Astrocyte (in vitro differentiated cells and primary cell): ENCODE results near the gene NUAK1. TPM values are rescaled to one million over a fixed set of nuclear protein-coding genes. Genes with fewer than 3 reads are reported as not detected.

Experiments used
- DNase-seq: peaks from one replicate; pipeline ENCODE4 v3.0.0-alpha.2; 2010; ENCODE audit warnings: low read depth
- FAIRE-seq: peaks from 2 replicates; lab custom pipeline; 2011; peaks lifted over from hg19 to GRCh38; lab: Jason Lieb, UNC
- H2AFZ ChIP-seq: 2 replicates; pipeline ENCODE4 v1.6.0; 2012; ENCODE audit warnings: low read depth, low read length, inconsistent platforms
- H3K27ac ChIP-seq: 2 replicates; pipeline ENCODE4 v1.5.1; 2011; ENCODE audit warnings: low read depth, low read length, inconsistent platforms
- H3K27me3 ChIP-seq: 2 replicates; pipeline ENCODE4 v1.6.0; 2011; ENCODE audit warnings: low read length, inconsistent platforms; ENCODE audit not compliant: insufficient read depth
- H3K36me3 ChIP-seq: 2 replicates; pipeline ENCODE4 v1.5.1; 2011; ENCODE audit warnings: low read length, inconsistent platforms; ENCODE audit not compliant: insufficient read depth
- H3K4me1 ChIP-seq: 2 replicates; pipeline ENCODE4 v1.5.1; 2011; ENCODE audit warnings: low read length, inconsistent platforms; ENCODE audit not compliant: insufficient read depth
- H3K4me2 ChIP-seq: 2 replicates; pipeline ENCODE4 v1.6.0; 2012; ENCODE audit warnings: low read length, inconsistent platforms
- H3K4me3 ChIP-seq: 2 replicates; pipeline ENCODE4 v1.5.1; 2011; ENCODE audit warnings: low read depth, mild to moderate bottlenecking, low read length, inconsistent platforms; ENCODE audit not compliant: insufficient read depth
- H3K79me2 ChIP-seq: 2 replicates; pipeline ENCODE4 v1.6.0; 2012; ENCODE audit warnings: mild to moderate bottlenecking, low read length, inconsistent platforms; ENCODE audit not compliant: insufficient read depth
- H3K9ac ChIP-seq: 2 replicates; pipeline ENCODE4 v1.6.0; 2012; ENCODE audit warnings: mild to moderate bottlenecking, low read length, inconsistent platforms
- H3K9me3 ChIP-seq: 2 replicates; pipeline ENCODE4 v1.5.1; 2012; ENCODE audit warnings: low read depth, mild to moderate bottlenecking, low read length, inconsistent platforms; ENCODE audit not compliant: insufficient read depth
- H4K20me1 ChIP-seq: 2 replicates; pipeline ENCODE4 v1.6.0; 2012; ENCODE audit warnings: low read length, inconsistent platforms; ENCODE audit not compliant: insufficient read depth
- H3K27ac Mint-ChIP-seq: one replicate; pipeline ENCODE4 v1.8.0; 2021; ENCODE audit warnings: mild to moderate bottlenecking, mixed read lengths; ENCODE audit not compliant: unreplicated experiment
- H3K27me3 Mint-ChIP-seq: one replicate; pipeline ENCODE4 v1.8.0; 2021; ENCODE audit warnings: low read depth, mixed read lengths; ENCODE audit not compliant: unreplicated experiment
- H3K36me3 Mint-ChIP-seq: one replicate; pipeline ENCODE4 v1.8.0; 2021; ENCODE audit warnings: low read depth, mixed read lengths; ENCODE audit not compliant: unreplicated experiment
- H3K4me1 Mint-ChIP-seq: one replicate; pipeline ENCODE4 v1.8.0; 2021; ENCODE audit warnings: low read depth, mixed read lengths; ENCODE audit not compliant: unreplicated experiment
- H3K4me3 Mint-ChIP-seq: one replicate; pipeline ENCODE4 v1.8.0; 2021; ENCODE audit warnings: mild to moderate bottlenecking, moderate library complexity, mixed read lengths; ENCODE audit not compliant: unreplicated experiment
- H3K9me3 Mint-ChIP-seq: one replicate; pipeline ENCODE4 v1.8.0; 2021; ENCODE audit warnings: mild to moderate bottlenecking, mixed read lengths; ENCODE audit not compliant: unreplicated experiment
- EZH2 ChIP-seq: IDR thresholded peaks from 2 replicates; pipeline ENCODE4 v1.6.1; 2012; ENCODE audit warnings: mild to moderate bottlenecking, low read length, inconsistent platforms; ENCODE audit not compliant: insufficient read depth
- total RNA-seq: library from RNA; stranded (reverse); gene quantifications from 2 replicates; pipeline ENCODE4 v1.2.1, GENCODE V29; 2021
- TF ChIP-seq, protein P1 (sequence below): IDR thresholded peaks from 2 replicates; pipeline ENCODE4 v1.5.1; 2011; ENCODE audit warnings: low read depth, mild to moderate bottlenecking, inconsistent platforms, low read length, moderate library complexity; ENCODE audit not compliant: insufficient read depth

NUAK1 gene
- total RNA-seq, 1 donor from 2014 or later, result 94.0 TPM

DNA sequence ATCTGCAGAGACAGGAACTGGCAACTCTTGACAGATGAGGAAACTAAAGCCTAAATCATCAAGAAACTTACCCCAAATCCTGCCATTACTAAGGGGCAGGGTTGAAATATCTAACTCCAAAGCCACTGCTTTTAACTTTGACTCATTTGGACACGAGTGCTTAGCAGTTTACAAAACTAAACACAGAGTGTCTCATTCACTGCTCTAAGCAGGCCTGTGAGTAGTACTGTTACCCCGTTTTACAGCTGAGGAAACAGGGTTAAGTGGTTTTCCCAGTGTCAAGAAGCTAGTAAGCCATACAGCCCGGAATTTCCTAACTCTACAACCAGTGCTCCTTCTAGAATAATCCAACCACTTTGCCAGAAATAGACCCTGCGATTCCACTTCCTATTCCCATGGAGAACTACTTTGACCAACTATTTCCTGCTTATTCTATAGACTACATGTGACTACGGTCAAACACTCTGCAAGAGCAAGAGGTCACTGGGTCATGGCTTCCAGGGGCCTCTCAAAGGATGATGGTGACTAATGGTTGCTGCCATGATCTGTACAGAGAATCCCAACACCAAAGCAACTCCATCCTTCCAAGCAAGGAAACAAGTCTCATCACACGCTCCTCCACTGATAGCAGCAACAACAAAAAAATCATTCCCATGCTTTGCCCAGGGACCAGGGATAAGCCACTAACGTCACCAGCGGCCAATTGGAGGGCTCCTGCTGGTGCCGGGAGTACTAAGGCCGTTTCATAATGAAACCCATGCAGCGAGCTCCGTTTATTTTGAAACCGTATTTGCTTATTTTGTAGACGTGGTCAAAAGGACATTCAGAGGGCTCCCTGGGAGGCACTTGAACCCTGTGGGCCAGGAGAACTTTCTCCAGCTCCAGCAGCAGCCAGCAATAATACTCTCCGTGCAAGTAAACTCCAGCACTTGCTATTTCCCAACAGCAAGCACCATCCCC is 56.3 kb downstream of the NUAK1 start:
- DNase-seq, result peak; percentile 54
- Histone ChIP-seq H3K36me3 (peaks cover 12% of the 10 kb centered on the region), H3K79me2 (peaks cover 41% of the 10 kb centered on the region), H3K27ac (peak overlapping the region; percentile 97), H4K20me1 (no peaks in the 10 kb centered on the region), H3K4me2 (peak overlapping the region; percentile 75), H3K27me3 (no peaks in the 10 kb centered on the region), H3K4me3 (peak overlapping the region; percentile 5), H3K9me3 (no peaks in the 10 kb centered on the region), H2AFZ (no peak overlapping the region), H3K4me1 (peaks cover 74% of the 10 kb centered on the region), H3K9ac (peak overlapping the region; percentile 87)
- TF ChIP-seq EZH2, result no peak
- TF ChIP-seq, protein P1, sequence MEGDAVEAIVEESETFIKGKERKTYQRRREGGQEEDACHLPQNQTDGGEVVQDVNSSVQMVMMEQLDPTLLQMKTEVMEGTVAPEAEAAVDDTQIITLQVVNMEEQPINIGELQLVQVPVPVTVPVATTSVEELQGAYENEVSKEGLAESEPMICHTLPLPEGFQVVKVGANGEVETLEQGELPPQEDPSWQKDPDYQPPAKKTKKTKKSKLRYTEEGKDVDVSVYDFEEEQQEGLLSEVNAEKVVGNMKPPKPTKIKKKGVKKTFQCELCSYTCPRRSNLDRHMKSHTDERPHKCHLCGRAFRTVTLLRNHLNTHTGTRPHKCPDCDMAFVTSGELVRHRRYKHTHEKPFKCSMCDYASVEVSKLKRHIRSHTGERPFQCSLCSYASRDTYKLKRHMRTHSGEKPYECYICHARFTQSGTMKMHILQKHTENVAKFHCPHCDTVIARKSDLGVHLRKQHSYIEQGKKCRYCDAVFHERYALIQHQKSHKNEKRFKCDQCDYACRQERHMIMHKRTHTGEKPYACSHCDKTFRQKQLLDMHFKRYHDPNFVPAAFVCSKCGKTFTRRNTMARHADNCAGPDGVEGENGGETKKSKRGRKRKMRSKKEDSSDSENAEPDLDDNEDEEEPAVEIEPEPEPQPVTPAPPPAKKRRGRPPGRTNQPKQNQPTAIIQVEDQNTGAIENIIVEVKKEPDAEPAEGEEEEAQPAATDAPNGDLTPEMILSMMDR, result no peak
- peaks cover 72% of the 10 kb centered on the region for H3K4me1 Mint-ChIP-seq
- H3K9me3 Mint-ChIP-seq, result peaks cover 2% of the 10 kb centered on the region
- H3K4me3 Mint-ChIP-seq, result peak overlapping the region; percentile 45
- peak overlapping the region; percentile 99 for H3K27ac Mint-ChIP-seq
- FAIRE-seq, result no peak
- H3K27me3 Mint-ChIP-seq, result no peaks in the 10 kb centered on the region
- H3K36me3 Mint-ChIP-seq, result peaks cover 51% of the 10 kb centered on the region

DNA sequence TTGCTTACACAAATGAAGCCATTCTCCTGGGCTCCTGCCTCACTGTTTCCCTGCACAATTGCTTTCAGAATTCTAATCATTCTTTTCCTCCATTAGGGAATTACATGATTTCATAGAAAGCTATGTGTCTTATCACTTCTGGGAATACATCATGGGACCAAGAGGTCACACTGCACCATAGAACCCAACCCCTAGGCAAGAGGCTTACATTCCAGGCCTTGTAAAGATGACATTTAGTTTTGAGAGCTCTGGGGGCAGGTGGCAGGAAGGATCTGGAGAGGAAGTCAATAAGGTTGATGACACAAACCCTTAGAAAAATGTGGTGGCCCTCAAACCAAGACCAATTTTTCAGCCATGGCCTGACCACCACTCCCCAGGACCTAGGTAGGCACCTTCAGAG is 57.1 kb downstream of the NUAK1 start:
- Histone ChIP-seq H3K36me3 (peaks cover 16% of the 10 kb centered on the region), H3K9ac (peak overlapping the region; percentile 87), H3K27ac (peak overlapping the region; percentile 97), H3K27me3 (no peaks in the 10 kb centered on the region), H4K20me1 (no peaks in the 10 kb centered on the region), H3K79me2 (peaks cover 39% of the 10 kb centered on the region), H3K4me1 (peaks cover 74% of the 10 kb centered on the region), H3K4me2 (peak overlapping the region; percentile 75), H2AFZ (no peak overlapping the region), H3K4me3 (no peak overlapping the region), H3K9me3 (no peaks in the 10 kb centered on the region)
- Mint-ChIP-seq H3K27me3 (no peaks in the 10 kb centered on the region), H3K4me3 (peak overlapping the region; percentile 8), H3K27ac (peak overlapping the region; percentile 99), H3K9me3 (peaks cover 2% of the 10 kb centered on the region), H3K36me3 (peaks cover 47% of the 10 kb centered on the region), H3K4me1 (peaks cover 74% of the 10 kb centered on the region)
- DNase-seq (peak; percentile 75), FAIRE-seq (peak; percentile 59)
- TF ChIP-seq, protein P1, result no peak
- no peak for TF ChIP-seq EZH2
